K562 (cell line): Measurements from ENCODE around the gene PTPN18. TPM values are rescaled to one million over a fixed set of nuclear protein-coding genes. Genes with fewer than 3 reads are reported as not detected.

Experiments
- ATAC-seq: fragments of 200-7000 bp; cut with Tn5 transposase; 3 replicates; pipeline ENCODE4 v1.9.1; 2020; ENCODE audit warnings: moderate library complexity
- BruUV-seq: library from RNA; stranded (reverse); fragments of 400-500 nt; replicated peaks from 2 replicates; lab custom pipeline; 2021; lab: Mats Ljungman, UMichigan
- CTCF ChIA-PET: fragments of 300-600 bp; formaldehyde crosslinking; extraction: SDS; loops from one replicate; lab custom pipeline; 2021; ENCODE audit warnings: low intra/inter-chr PET ratio; lab: Yijun Ruan, JAX
- POLR2A ChIA-PET: fragments of 300-600, 350-650 bp; sonication (Branson Sonifier 250); formaldehyde crosslinking; extraction: SDS; loops from one replicate; lab custom pipeline; 2021; ENCODE audit warnings: antibody characterized with exemption, inconsistent platforms; lab: Yijun Ruan, JAX
- DNase-seq, 4 experiments: peaks; one replicate each; pipeline versions ENCODE4 v3.0.0 to v3.0.0-alpha.2; 2011 to 2018; ENCODE audit warnings: low spot score in 3 of 4, mixed read lengths in 3 of 4; ENCODE audit errors: extremely low read depth in 1 of 4
- FAIRE-seq: peaks from 2 replicates; lab custom pipeline; 2011; peaks lifted over from hg19 to GRCh38; lab: Jason Lieb, UNC
- H2AFZ ChIP-seq: 2 replicates; pipeline ENCODE4 v1.6.0; 2011; ENCODE audit warnings: low read depth, low read length, control low read depth, inconsistent platforms
- H3K27ac ChIP-seq: fragments of 200-600 bp; 3 replicates; pipeline ENCODE4 v1.8.0; 2011; ENCODE audit warnings: low read depth, mild to moderate bottlenecking, control low read depth, inconsistent platforms, low read length, moderate library complexity, mixed read lengths; ENCODE audit errors: extremely low read depth
- H3K27me3 ChIP-seq, 2 experiments: fragments of 300-600 bp in 1 of 2; 2 replicates in 1 of 2; 3 replicates in 1 of 2; pipeline versions ENCODE4 v1.6.0 to v1.8.0; 2011; ENCODE audit warnings: inconsistent platforms in 2 of 2, low read length in 2 of 2, mild to moderate bottlenecking in 1 of 2, mixed read lengths in 1 of 2, moderate library complexity in 1 of 2; ENCODE audit not compliant: control insufficient read depth in 2 of 2, insufficient read depth in 2 of 2
- H3K36me3 ChIP-seq: fragments of 300-600 bp; 3 replicates; pipeline ENCODE4 v1.8.0; 2011; ENCODE audit warnings: mild to moderate bottlenecking, low read length, inconsistent platforms; ENCODE audit not compliant: control insufficient read depth, insufficient read depth
- H3K4me1 ChIP-seq, 2 experiments: fragments of 200-600 bp in 1 of 2; replicated peaks in 1 of 2; 2 replicates in 1 of 2; 3 replicates in 1 of 2; pipeline versions ENCODE4 v1.5.1 to v1.8.0; 2011; ENCODE audit warnings: inconsistent platforms in 2 of 2, low read length in 2 of 2, mild to moderate bottlenecking in 1 of 2, mixed read lengths in 1 of 2, moderate library complexity in 1 of 2; ENCODE audit not compliant: control insufficient read depth in 2 of 2, insufficient read depth in 2 of 2
- H3K4me2 ChIP-seq: 2 replicates; pipeline ENCODE4 v1.6.1; 2011; ENCODE audit warnings: low read length, control low read depth, inconsistent platforms, mixed read lengths; ENCODE audit not compliant: insufficient read depth
- H3K4me3 ChIP-seq: fragments of 200-600 bp; sonication (generic), shearing (Covaris generic); 2 replicates; pipeline ENCODE4 v1.5.1; 2016; ENCODE audit warnings: control low read depth, inconsistent platforms
- H3K79me2 ChIP-seq: fragments of 200-600 bp; 3 replicates; pipeline ENCODE4 v1.8.0; 2011; ENCODE audit warnings: low read length, inconsistent platforms; ENCODE audit not compliant: control insufficient read depth, insufficient read depth
- H3K9ac ChIP-seq, 2 experiments: 2 replicates each; pipeline versions ENCODE4 v1.6.0 to v1.6.1; 2011; ENCODE audit warnings: low read depth in 2 of 2, low read length in 2 of 2, control low read depth in 1 of 2, inconsistent platforms in 1 of 2, mild to moderate bottlenecking in 1 of 2, mixed read lengths in 1 of 2; ENCODE audit not compliant: insufficient read depth in 1 of 2
- H3K9me1 ChIP-seq: one replicate; pipeline ENCODE4 v1.6.0; 2011; ENCODE audit warnings: inconsistent platforms, mild to moderate bottlenecking, low read length, moderate library complexity; ENCODE audit not compliant: control insufficient read depth, insufficient read depth
- H3K9me3 ChIP-seq: replicated peaks from 2 replicates; pipeline ENCODE4 v1.5.1; 2011; ENCODE audit warnings: low read depth, low read length, inconsistent platforms; ENCODE audit not compliant: control insufficient read depth, insufficient read depth
- H4K20me1 ChIP-seq: replicated peaks from 2 replicates; pipeline ENCODE4 v1.6.1; 2011; ENCODE audit warnings: low read length, inconsistent platforms, mixed read lengths; ENCODE audit not compliant: control insufficient read depth, insufficient read depth
- BHLHE40 ChIP-seq: IDR thresholded peaks from 2 replicates; pipeline ENCODE4 v1.6.1; 2011; ENCODE audit warnings: low read length, improper control_type of control experiment
- DMBX1 ChIP-seq: fragments of 250-450 bp; sonication (Bioruptor Pico); IDR thresholded peaks from 2 replicates; pipeline ENCODE4 v1.8.0; 2022; ENCODE audit warnings: inconsistent platforms, mild to moderate bottlenecking, moderate library complexity, borderline replicate concordance
- HIVEP1 ChIP-seq: fragments of 250-450 bp; sonication (Bioruptor Pico); IDR thresholded peaks from 2 replicates; pipeline ENCODE4 v1.4.0; 2020; ENCODE audit warnings: mild to moderate bottlenecking
- KDM5B ChIP-seq: fragments of 200-600 bp; sonication (generic); IDR thresholded peaks from 2 replicates; pipeline ENCODE4 v1.6.1; 2012; ENCODE audit warnings: low read depth, mild to moderate bottlenecking, moderate library complexity, low read length, control low read depth, inconsistent platforms; ENCODE audit not compliant: insufficient replicate concordance
- NFYB ChIP-seq: IDR thresholded peaks from 2 replicates; pipeline ENCODE4 v1.6.1; 2011; ENCODE audit warnings: mild to moderate bottlenecking, moderate library complexity; ENCODE audit not compliant: insufficient read length; ENCODE audit errors: extremely low read depth
- RHOXF2B ChIP-seq: fragments of 250-450 bp; sonication (Bioruptor Pico); conservative IDR thresholded peaks from 2 replicates; pipeline ENCODE4 v1.5.1; 2021
- TFAM ChIP-seq: fragments of 250-450 bp; sonication (Bioruptor Pico); conservative IDR thresholded peaks from 2 replicates; pipeline ENCODE4 v1.5.0; 2021; ENCODE audit warnings: mild to moderate bottlenecking, moderate library complexity
- ZFP1 ChIP-seq: fragments of 450-650 bp; formaldehyde crosslinking; IDR thresholded peaks from 2 replicates; pipeline ENCODE4 v1.4.0; 2020; ENCODE audit warnings: mild to moderate bottlenecking, mixed read lengths
- ZFP36 ChIP-seq: fragments of 150-350 bp; IDR thresholded peaks from 2 replicates; pipeline ENCODE4 v1.6.1; 2018; ENCODE audit warnings: low read length, low read depth; ENCODE audit not compliant: partially characterized antibody
- ZNF121 ChIP-seq: sonication (generic); formaldehyde crosslinking; conservative IDR thresholded peaks from 2 replicates; pipeline ENCODE4 v1.8.0; 2022; ENCODE audit warnings: missing genetic modification reagents
- ZNF197 ChIP-seq: fragments of 200-800 bp; sonication (Bioruptor generic); IDR thresholded peaks from 2 replicates; pipeline ENCODE4 v1.6.1; 2016; ENCODE audit warnings: low read depth, missing genetic modification characterization, missing compliant biosample characterization
- ZNF77 ChIP-seq: fragments of 250-450 bp; sonication (Bioruptor Pico); IDR thresholded peaks from 2 replicates; pipeline ENCODE4 v1.5.0; 2020
- ZZZ3 ChIP-seq: fragments of 450-650 bp; IDR thresholded peaks from 2 replicates; pipeline ENCODE4 v1.6.1; 2016; ENCODE audit warnings: antibody characterized with exemption, mild to moderate bottlenecking, moderate library complexity
- WGBS: fragments of 100-300 bp; shearing (Covaris generic); methylation state at CpG from one replicate; pipeline ENCODE4 v1.1.6; 2016; ENCODE audit warnings: low coverage, mixed read lengths; ENCODE audit not compliant: insufficient coverage; ENCODE audit errors: missing lambda C conversion rate; 5-methylcytosine and 5-hydroxymethylcytosine counted together
- in situ Hi-C: fragments of 300-500 bp; cut with MboI; formaldehyde crosslinking; loops from 4 replicates; pipeline ENCODE4 v1.15.0; 2018; ENCODE audit warnings: inconsistent platforms, mixed read lengths
- intact Hi-C: fragments of 100-400 bp; cut with micrococcal nuclease; formaldehyde crosslinking; loops from 2 replicates; pipeline ENCODE4 v1.14.2; 2022
- polyA plus RNA-seq, 8 experiments: library from polyadenylated mRNA; depleted of rRNA in 4 of 8; stranded (reverse) in 5 of 8; unstranded in 3 of 8; fragments of >200 nt; fragmentation: Nextera tagmentation in 2 of 8; fragmentation: Illumina TruSeq in 1 of 8; extraction: Ambion mirVana in 2 of 8; extraction: Trizol in 1 of 8; gene quantifications; 2 replicates each; pipeline versions ENCODE4 v1.2.1 to v1.2.3, GENCODE V29; 2011 to 2014; ENCODE audit warnings: inconsistent platforms in 1 of 8, missing spikeins in 1 of 8
- total RNA-seq, 7 experiments: library from RNA; depleted of rRNA in 6 of 7; stranded (reverse); fragments of >200 nt in 6 of 7; fragmentation: Illumina TruSeq in 2 of 7; extraction: Trizol in 2 of 7; gene quantifications; 2 replicates each; pipeline versions ENCODE4 v1.2.1 to v1.2.3, GENCODE V29; 2011 to 2021; ENCODE audit warnings: low replicate concordance in 1 of 7
- TF ChIP-seq, protein P1 (sequence below): IDR thresholded peaks from 3 replicates; pipeline ENCODE4 v1.6.1; 2011; ENCODE audit warnings: borderline replicate concordance, mild to moderate bottlenecking; ENCODE audit not compliant: insufficient read length, insufficient read depth
- TF ChIP-seq, protein P2 (sequence below): IDR thresholded peaks from 2 replicates; pipeline ENCODE4 v1.6.1; 2011; ENCODE audit not compliant: insufficient read length; ENCODE audit errors: extremely low read depth
- TF ChIP-seq, protein P3 (sequence below): fragments of 250-450 bp; sonication (Bioruptor Pico); IDR thresholded peaks from 2 replicates; pipeline ENCODE4 v1.5.0; 2021
- TF ChIP-seq, protein P4 (sequence below): sonication (generic); formaldehyde crosslinking; IDR thresholded peaks from 2 replicates; pipeline ENCODE4 v1.8.1; 2023; ENCODE audit warnings: mild to moderate bottlenecking, missing genetic modification reagents

PTPN18 gene
- total and polyA plus RNA-seq, 9 of the 15 experiments (the other 6 are each of a cell fraction or from before 2014, with no cell fraction given): 11.6 to 90.7 (median 49.6) TPM

DNA sequence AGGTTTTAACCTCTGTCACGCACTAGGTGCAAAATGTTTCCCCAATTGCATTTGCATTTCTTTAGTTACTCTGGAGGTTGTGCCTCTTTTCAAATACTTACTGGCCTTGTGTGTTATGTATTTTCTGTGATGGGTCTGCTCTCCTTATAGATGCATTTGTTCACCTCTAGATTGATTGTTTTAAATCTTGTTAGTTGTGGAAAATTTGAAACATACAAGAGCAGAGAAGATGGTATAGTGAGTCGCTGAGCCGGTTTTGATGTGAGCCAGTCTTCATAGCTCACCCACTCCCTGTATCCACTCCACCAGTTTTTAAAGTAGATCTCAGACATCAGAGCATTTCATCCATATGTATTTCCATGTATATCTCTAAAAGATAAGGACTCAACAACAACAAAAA, 6.7 kb upstream of the PTPN18 start:
- intact Hi-C loops: loop anchor here (10.0 kb wide), 1 partner anchor 76 kb away; no protein-coding TSS in a partner anchor
- H3K36me3 ChIP-seq: peaks cover 53% of the 10 kb centered on the region
- FAIRE-seq: no peak
- no peak for ATAC-seq
- BruUV-seq: no TSS peak
- DNase-seq: no peak
- no peak overlapping the region for H2AFZ ChIP-seq
- ChIA-PET CTCF (no interaction called here), POLR2A (no interaction called here)
- no peak overlapping the region for H3K4me2 ChIP-seq
- H3K9ac ChIP-seq: no peak overlapping the region
- H3K9me1 ChIP-seq: no peaks in the 10 kb centered on the region
- H4K20me1 ChIP-seq: no peaks in the 10 kb centered on the region
- in situ Hi-C loops: loop anchor here (25.0 kb wide), 2 partner anchors 888 to 1163 kb away; no protein-coding TSS in a partner anchor
- 76% methylated on average over 3 of the region's 3 CpGs for WGBS
- H3K27ac ChIP-seq: no peak overlapping the region
- peaks cover 15% of the 10 kb centered on the region for H3K79me2 ChIP-seq
- H3K4me1 ChIP-seq: peaks cover 0 to 24% of the 10 kb centered on the region in 2 experiments; a peak in 3 of 5 replicates
- no peaks in the 10 kb centered on the region for H3K9me3 ChIP-seq
- H3K4me3 ChIP-seq: no peak overlapping the region
- H3K27me3 ChIP-seq: no peaks in the 10 kb centered on the region
- TF ChIP-seq, protein P1, sequence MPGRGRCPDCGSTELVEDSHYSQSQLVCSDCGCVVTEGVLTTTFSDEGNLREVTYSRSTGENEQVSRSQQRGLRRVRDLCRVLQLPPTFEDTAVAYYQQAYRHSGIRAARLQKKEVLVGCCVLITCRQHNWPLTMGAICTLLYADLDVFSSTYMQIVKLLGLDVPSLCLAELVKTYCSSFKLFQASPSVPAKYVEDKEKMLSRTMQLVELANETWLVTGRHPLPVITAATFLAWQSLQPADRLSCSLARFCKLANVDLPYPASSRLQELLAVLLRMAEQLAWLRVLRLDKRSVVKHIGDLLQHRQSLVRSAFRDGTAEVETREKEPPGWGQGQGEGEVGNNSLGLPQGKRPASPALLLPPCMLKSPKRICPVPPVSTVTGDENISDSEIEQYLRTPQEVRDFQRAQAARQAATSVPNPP: no peak
- TF ChIP-seq KDM5B (no peak), RHOXF2B (CRISPR knock-in tag) (no peak), ZZZ3 (no peak), BHLHE40 (no peak), ZNF121 (CRISPR knock-in tag) (no peak), ZFP1 (no peak), ZNF197 (no peak), TFAM (CRISPR knock-in tag) (no peak), HIVEP1 (CRISPR knock-in tag) (no peak), DMBX1 (CRISPR knock-in tag) (no peak), NFYB (no peak), ZFP36 (no peak), ZNF77 (CRISPR knock-in tag) (no peak)
- TF ChIP-seq, protein P2, sequence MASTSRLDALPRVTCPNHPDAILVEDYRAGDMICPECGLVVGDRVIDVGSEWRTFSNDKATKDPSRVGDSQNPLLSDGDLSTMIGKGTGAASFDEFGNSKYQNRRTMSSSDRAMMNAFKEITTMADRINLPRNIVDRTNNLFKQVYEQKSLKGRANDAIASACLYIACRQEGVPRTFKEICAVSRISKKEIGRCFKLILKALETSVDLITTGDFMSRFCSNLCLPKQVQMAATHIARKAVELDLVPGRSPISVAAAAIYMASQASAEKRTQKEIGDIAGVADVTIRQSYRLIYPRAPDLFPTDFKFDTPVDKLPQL: no peak
- TF ChIP-seq, protein P3, sequence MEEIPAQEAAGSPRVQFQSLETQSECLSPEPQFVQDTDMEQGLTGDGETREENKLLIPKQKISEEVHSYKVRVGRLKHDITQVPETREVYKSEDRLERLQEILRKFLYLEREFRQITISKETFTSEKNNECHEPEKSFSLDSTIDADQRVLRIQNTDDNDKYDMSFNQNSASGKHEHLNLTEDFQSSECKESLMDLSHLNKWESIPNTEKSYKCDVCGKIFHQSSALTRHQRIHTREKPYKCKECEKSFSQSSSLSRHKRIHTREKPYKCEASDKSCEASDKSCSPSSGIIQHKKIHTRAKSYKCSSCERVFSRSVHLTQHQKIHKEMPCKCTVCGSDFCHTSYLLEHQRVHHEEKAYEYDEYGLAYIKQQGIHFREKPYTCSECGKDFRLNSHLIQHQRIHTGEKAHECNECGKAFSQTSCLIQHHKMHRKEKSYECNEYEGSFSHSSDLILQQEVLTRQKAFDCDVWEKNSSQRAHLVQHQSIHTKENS: no peak
- TF ChIP-seq, protein P4, sequence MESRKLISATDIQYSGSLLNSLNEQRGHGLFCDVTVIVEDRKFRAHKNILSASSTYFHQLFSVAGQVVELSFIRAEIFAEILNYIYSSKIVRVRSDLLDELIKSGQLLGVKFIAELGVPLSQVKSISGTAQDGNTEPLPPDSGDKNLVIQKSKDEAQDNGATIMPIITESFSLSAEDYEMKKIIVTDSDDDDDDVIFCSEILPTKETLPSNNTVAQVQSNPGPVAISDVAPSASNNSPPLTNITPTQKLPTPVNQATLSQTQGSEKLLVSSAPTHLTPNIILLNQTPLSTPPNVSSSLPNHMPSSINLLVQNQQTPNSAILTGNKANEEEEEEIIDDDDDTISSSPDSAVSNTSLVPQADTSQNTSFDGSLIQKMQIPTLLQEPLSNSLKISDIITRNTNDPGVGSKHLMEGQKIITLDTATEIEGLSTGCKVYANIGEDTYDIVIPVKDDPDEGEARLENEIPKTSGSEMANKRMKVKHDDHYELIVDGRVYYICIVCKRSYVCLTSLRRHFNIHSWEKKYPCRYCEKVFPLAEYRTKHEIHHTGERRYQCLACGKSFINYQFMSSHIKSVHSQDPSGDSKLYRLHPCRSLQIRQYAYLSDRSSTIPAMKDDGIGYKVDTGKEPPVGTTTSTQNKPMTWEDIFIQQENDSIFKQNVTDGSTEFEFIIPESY (CRISPR knock-in tag): no peak
